Left kidney (tissue), 1 donor: Measurements from ENCODE around the gene CEACAM5. TPM values are rescaled to one million over a fixed set of nuclear protein-coding genes. Genes with fewer than 3 reads are reported as not detected.

Experiments used
- polyA plus RNA-seq: library from polyadenylated mRNA; unstranded; fragments of 120-200 nt; gene quantifications from one replicate; pipeline ENCODE4 v1.2.1, GENCODE V29; 2013; ENCODE audit not compliant: insufficient read length

The CEACAM5 gene
- polyA plus RNA-seq, 1 donor: 0.08 TPM

Other genes with a start within 250 kb of the CEACAM5 start
- gene CEACAM21, start 132.5 kb upstream of the CEACAM5 start, polyA plus RNA-seq: 1.7 TPM
- gene CEACAM4, start 81.6 kb upstream of the CEACAM5 start, polyA plus RNA-seq: not detected
- not detected for gene CEACAM7, start 20.4 kb upstream of the CEACAM5 start, polyA plus RNA-seq
- not detected for gene CEACAM6, start 46.9 kb downstream of the CEACAM5 start, polyA plus RNA-seq
- gene CEACAM3, start 88.0 kb downstream of the CEACAM5 start, polyA plus RNA-seq: not detected
- not detected for gene LYPD4, start 136.1 kb downstream of the CEACAM5 start, polyA plus RNA-seq
- not detected for gene DMRTC2, start 136.4 kb downstream of the CEACAM5 start, polyA plus RNA-seq
- 1,139 TPM for gene RPS19, start 151.6 kb downstream of the CEACAM5 start, polyA plus RNA-seq
- gene CD79A, start 168.7 kb downstream of the CEACAM5 start, polyA plus RNA-seq: 0.40 TPM
- 45.2 TPM for gene ARHGEF1, start 174.6 kb downstream of the CEACAM5 start, polyA plus RNA-seq
- 0.15 TPM for gene ERFL, start 219.8 kb downstream of the CEACAM5 start, polyA plus RNA-seq